DND-41 (cell line): Measurements from ENCODE around the gene USP36.
A peak's percentile ranks its signal among the peaks of the same experiment; 100 is the strongest.

Experiments used
- CTCF ChIP-seq: IDR thresholded peaks from 2 replicates; pipeline ENCODE4 v1.5.1; 2012; ENCODE audit warnings: borderline replicate concordance, low read length, moderate library complexity, mild to moderate bottlenecking; ENCODE audit not compliant: poor library complexity, severe bottlenecking; ENCODE audit errors: extremely low read depth
- EZH2 ChIP-seq: IDR thresholded peaks from 3 replicates; pipeline ENCODE4 v1.6.1; 2012; ENCODE audit warnings: borderline replicate concordance, low read depth, mild to moderate bottlenecking, moderate library complexity, low read length, inconsistent platforms; ENCODE audit not compliant: severe bottlenecking

- TF ChIP-seq CTCF, result peak; percentile 92
- TF ChIP-seq EZH2, result no peak
These were observed 25.2 kb upstream of the USP36 start for GRCh38 chr17:78865682-78866390.
